CD1c-positive myeloid dendritic cell (primary cell): ENCODE data around the gene ZNF609.

Experiments
- DNase-seq: peaks from one replicate; pipeline ENCODE4 v3.0.0-alpha.2; 2016; ENCODE audit errors: extremely low spot score

Gene ZNF609

GRCh38 chr15:64460206-64460723 is at the start of gene ZNF609:
ZNF609 (plus strand) TSS chr15:64460578; CDS start chr15:64499420, 38,842 bp downstream.
- DNase-seq: peak; percentile 91

DNA sequence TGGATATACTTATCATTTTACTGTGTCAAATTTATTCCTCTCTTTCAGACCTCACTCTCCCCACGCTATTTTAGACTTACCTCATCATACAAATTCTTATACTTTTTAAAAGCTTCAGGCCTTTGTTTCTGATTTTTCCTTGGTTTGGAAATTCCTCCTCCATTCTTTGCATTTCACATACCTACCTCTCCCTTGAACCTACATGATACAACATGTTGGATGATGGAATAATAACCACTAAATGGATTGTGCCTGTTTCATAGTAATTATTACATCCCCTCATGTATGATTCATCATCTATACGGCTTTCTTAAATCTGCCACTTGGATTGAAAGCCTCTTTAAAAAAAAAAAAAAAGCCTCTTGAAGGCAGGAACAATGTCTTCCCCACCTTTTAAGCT is 48.2 kb upstream of the ZNF609 start:
- no peak for DNase-seq

GRCh38 chr15:64422697-64423096 is 37.7 kb upstream of the ZNF609 start:
- no peak for DNase-seq

GRCh38 chr15:64423970-64424369 is 36.4 kb upstream of the ZNF609 start:
- no peak for DNase-seq

GRCh38 chr15:64425221-64425620 is 35.2 kb upstream of the ZNF609 start:
- no peak for DNase-seq

GRCh38 chr15:64426845-64427465 is 33.4 kb upstream of the ZNF609 start:
- peak; percentile 19 for DNase-seq

DNA sequence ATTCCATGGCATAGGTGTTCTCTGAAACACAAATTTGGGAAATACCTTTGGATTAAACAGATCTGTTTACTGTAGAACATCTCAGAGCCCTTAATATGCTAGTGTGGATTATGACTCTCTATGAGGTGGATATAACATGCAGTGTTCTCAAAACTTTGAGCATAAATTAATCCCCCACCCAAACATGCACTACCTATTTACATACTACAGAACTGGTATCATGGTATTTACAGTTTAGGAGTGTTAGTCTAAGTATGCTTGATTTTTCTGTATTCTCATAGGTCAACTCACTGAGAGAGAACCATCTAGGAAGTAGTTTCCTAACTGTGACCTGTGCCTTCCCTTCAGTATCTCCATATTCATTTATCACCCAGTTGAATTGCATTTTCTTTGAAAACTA is 30.9 kb upstream of the ZNF609 start:
- DNase-seq: no peak

GRCh38 chr15:64430000-64430735 is 30.2 kb upstream of the ZNF609 start:
- peak; percentile 35 for DNase-seq

GRCh38 chr15:64437982-64438381 is 22.4 kb upstream of the ZNF609 start:
- no peak for DNase-seq

- DNase-seq: no peak
These were observed 21.5 kb upstream of the ZNF609 start for GRCh38 chr15:64438653-64439447.

GRCh38 chr15:64441852-64442251 is 18.5 kb upstream of the ZNF609 start:
- DNase-seq: no peak

DNA sequence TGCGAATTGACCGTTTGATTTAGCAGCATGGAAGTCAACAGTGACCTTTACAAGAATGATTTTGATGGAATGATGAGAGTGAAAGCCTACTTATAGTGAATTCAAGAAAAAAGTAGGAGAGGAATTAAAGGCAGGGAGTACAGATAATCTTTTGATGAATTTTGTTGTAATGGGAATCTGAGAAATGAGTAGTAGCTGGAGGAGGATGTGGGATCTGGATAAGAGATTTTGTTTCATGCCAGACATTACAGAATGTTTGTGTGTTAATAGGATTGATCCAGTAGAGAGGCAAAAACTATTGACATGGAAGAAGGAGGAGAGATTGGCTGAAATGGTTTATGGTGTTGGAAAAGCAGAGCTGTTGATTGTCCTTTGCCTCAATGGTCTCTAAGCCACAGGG is 17.4 kb upstream of the ZNF609 start:
- DNase-seq: no peak

DNA sequence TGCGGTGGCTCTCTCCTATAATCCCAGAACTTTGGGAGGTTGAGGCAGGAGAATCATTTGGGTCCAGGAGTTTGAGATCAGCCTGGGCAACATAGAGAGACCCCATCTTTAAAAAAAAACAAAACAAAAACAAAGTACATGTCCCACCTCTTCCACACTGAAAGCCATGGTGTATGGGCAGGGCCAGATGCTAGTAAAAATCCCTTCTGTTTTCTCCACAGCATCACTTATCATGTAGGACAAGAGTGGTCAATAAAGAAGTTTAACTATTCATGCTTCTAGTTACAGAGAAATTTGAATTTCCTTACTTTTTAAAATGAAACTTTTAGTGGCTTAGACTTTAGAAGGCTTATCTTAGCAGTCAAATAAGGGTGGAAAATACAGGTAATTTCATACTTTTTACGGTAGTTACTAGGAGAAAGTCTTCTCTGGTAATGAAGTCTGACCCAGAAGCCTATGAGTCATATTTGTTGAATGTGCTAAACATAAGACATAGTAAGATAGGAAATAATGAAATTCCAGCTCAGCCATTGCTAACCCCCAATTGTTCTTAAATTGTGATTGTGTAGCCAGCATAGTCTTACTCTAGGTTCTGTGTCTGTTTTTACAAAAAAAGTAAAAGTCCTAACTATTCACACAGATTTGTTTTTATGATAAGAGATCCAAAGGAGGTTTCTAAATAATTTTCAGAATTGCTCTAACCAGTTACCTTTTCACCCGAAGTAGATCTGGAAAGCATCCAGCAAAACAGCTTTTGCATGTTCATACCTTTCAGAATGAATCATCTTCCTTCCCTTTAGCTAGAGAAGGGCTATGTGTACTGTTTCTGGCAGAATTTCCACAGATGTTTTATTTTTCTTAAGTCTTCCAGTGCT is 16.4 kb upstream of the ZNF609 start:
- DNase-seq: peak; percentile 26

DNA sequence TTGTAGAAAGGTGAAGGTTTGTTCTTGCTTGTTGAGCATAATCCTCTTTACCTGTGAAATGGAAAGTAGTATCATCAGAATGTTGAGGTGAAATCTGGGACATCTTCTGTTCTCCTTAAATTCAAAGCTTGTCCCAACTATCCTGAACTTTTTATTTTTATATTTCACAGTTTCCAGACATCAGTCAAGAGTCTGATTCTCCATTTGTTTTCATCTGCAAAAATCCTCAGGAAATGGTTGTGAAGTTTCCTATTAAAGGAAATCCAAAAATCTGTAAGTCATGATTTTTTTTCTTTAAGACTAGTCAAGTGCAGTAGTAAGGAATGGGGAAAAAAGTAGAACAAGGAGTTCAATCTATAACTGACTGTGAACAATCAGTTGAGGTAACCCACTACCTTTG is 15.5 kb upstream of the ZNF609 start:
- no peak for DNase-seq

DNA sequence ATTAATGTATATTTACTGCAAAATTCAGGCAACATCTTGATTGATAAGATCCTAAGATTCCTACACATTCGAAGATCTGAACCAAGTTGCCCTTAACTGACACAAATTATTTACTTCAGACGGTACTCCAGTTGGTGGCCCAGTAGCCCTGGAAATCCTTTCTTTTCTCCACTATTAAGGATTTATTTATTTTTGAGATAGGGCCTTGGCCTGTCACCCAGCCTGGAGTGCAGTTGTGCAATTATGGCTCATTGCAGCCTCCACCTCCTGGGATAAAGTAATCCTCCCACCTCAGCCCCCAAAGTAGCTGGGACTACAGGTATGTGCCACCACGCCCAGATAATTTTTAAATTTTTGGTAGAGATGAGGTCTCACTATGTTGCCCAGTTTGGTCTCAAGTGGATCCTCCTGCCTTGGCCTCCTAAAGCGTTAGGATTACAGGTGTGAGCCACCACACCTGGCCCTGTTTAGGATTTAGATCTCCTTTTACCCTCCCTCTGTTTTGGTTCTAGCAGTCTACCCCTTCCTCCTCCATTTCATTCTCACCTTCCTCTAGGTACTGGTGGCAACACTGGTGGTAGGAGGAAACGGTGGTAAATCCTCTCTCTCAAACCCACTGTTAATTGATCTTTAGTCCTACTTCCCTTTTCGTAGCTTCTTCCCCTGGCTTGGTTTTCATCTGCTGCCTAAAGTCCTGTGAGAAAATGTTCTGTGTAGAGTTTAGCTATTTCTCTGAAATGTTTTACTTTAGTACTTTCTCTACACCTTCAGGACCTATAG is 12.7 kb upstream of the ZNF609 start:
- peak; percentile 33 for DNase-seq

GRCh38 chr15:64452988-64453688 is 7.2 kb upstream of the ZNF609 start:
- DNase-seq: no peak

GRCh38 chr15:64453689-64454037 is 6.7 kb upstream of the ZNF609 start:
- no peak for DNase-seq

- DNase-seq: no peak
These were observed 6.1 kb upstream of the ZNF609 start for GRCh38 chr15:64454282-64454681.

GRCh38 chr15:64455961-64456371 is 4.4 kb upstream of the ZNF609 start:
- DNase-seq: peak; percentile 80

DNA sequence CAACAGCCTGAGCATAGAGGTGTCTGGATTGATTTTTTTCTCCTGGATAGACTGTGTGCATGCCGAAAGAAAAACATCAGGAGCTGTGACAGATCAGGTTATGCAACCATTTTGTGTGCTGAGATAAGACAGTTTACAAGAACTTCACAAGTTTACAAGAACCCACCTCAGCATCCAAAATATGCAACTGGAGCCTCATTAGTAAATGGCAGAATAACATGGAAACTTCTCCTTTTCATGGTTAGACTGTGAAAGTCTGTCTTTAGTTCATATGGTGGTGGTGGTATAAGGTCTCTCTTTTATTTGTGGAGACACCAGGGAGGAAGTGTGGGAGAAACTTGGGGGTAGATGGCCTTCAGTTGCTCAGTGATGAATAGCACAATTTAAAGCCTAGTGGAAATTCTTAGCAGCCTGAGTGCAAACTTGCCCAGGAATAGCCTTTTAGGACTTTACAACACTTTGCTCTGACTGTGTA is 3.7 kb upstream of the ZNF609 start:
- DNase-seq: peak; percentile 53
